IMR-90 (cell line): ENCODE data around the gene PPM1H. TPM values are rescaled to one million over a fixed set of nuclear protein-coding genes. Genes with fewer than 3 reads are reported as not detected.

ENCODE experiments used
- ATAC-seq: fragments of 200-7000 bp; cut with Tn5 transposase; 2 replicates; pipeline ENCODE4 v1.9.1; 2020; ENCODE audit warnings: low read depth, mild to moderate bottlenecking, moderate library complexity
- BruUV-seq: library from RNA; stranded (reverse); fragments of 400-500 nt; replicated peaks from 2 replicates; lab custom pipeline; 2021; lab: Mats Ljungman, UMichigan
- CTCF ChIA-PET: fragments of 300-600 bp; formaldehyde crosslinking; extraction: SDS; loops from one replicate; lab custom pipeline; 2021; ENCODE audit warnings: antibody characterized with exemption; lab: Yijun Ruan, JAX
- POLR2A ChIA-PET: fragments of 300-600 bp; sonication (Branson Sonifier 250); formaldehyde crosslinking; loops from one replicate; lab custom pipeline; 2022; ENCODE audit warnings: antibody characterized with exemption; ENCODE audit not compliant: unreplicated experiment; lab: Charles Lee
- DNase-seq: peaks from one replicate; pipeline ENCODE4 v3.0.0; 2013
- H2AFZ ChIP-seq: replicated peaks from 2 replicates; pipeline ENCODE3; 2013; ENCODE audit warnings: low read length, mild to moderate bottlenecking; ENCODE audit not compliant: poor library complexity
- H2AK5ac ChIP-seq: 2 replicates; pipeline ENCODE4 v1.6.1; 2013; ENCODE audit warnings: low read depth, low read length, inconsistent platforms
- H2AK9ac ChIP-seq: replicated peaks from 2 replicates; pipeline ENCODE3; 2013; ENCODE audit warnings: mild to moderate bottlenecking, low read depth, low read length, moderate library complexity; ENCODE audit not compliant: poor library complexity
- H2BK120ac ChIP-seq: 2 replicates; pipeline ENCODE4 v1.6.1; 2013; ENCODE audit warnings: low read depth, low read length, inconsistent platforms
- H2BK15ac ChIP-seq: 3 replicates; pipeline ENCODE4 v1.6.1; 2013; ENCODE audit warnings: low read depth, low read length, inconsistent platforms
- H2BK20ac ChIP-seq: 2 replicates; pipeline ENCODE4 v1.6.1; 2013; ENCODE audit warnings: low read depth, mild to moderate bottlenecking, inconsistent platforms, low read length, moderate library complexity
- H2BK5ac ChIP-seq: 2 replicates; pipeline ENCODE4 v1.6.1; 2013; ENCODE audit warnings: mild to moderate bottlenecking, low read depth, low read length, inconsistent platforms; ENCODE audit not compliant: poor library complexity, severe bottlenecking
- H3K14ac ChIP-seq: replicated peaks from 2 replicates; pipeline ENCODE4 v1.6.1; 2013; ENCODE audit warnings: low read depth, low read length, inconsistent platforms
- H3K18ac ChIP-seq: 2 replicates; pipeline ENCODE4 v1.6.1; 2013; ENCODE audit warnings: low read depth, low read length, control low read depth
- H3K23ac ChIP-seq: 2 replicates; pipeline ENCODE4 v1.6.1; 2013; ENCODE audit warnings: low read depth, low read length, inconsistent platforms
- H3K27ac ChIP-seq: 2 replicates; pipeline ENCODE4 v1.5.1; 2013; ENCODE audit warnings: mild to moderate bottlenecking, control low read depth, low read length; ENCODE audit not compliant: insufficient read depth
- H3K27me3 ChIP-seq: 2 replicates; pipeline ENCODE4 v1.6.1; 2013; ENCODE audit warnings: low read length; ENCODE audit not compliant: control insufficient read depth, insufficient read depth
- H3K36me3 ChIP-seq: 2 replicates; pipeline ENCODE4 v1.6.1; 2013; ENCODE audit warnings: low read length, mixed read lengths; ENCODE audit not compliant: control insufficient read depth, insufficient read depth
- H3K4ac ChIP-seq: 2 replicates; pipeline ENCODE4 v1.6.1; 2013; ENCODE audit warnings: low read depth, low read length, inconsistent platforms
- H3K4me1 ChIP-seq: 2 replicates; pipeline ENCODE4 v1.6.1; 2013; ENCODE audit warnings: low read length, mixed read lengths; ENCODE audit not compliant: control insufficient read depth, insufficient read depth
- H3K4me2 ChIP-seq: 2 replicates; pipeline ENCODE4 v1.6.1; 2013; ENCODE audit warnings: low read depth, mild to moderate bottlenecking, control low read depth, low read length, moderate library complexity
- H3K4me3 ChIP-seq: 2 replicates; pipeline ENCODE4 v1.5.1; 2013; ENCODE audit warnings: low read depth, mild to moderate bottlenecking, control low read depth, low read length, moderate library complexity; ENCODE audit not compliant: insufficient read depth
- H3K56ac ChIP-seq: 2 replicates; pipeline ENCODE4 v1.6.1; 2013; ENCODE audit warnings: low read length, inconsistent platforms; ENCODE audit not compliant: insufficient read depth; ENCODE audit errors: extremely low read depth
- H3K79me1 ChIP-seq, 2 experiments: 2 replicates each; pipeline ENCODE4 v1.6.1; 2013; ENCODE audit warnings: low read length in 2 of 2, inconsistent platforms in 1 of 2, low read depth in 1 of 2
- H3K9ac ChIP-seq: 2 replicates; pipeline ENCODE4 v1.6.1; 2013; ENCODE audit warnings: low read depth, low read length, control low read depth
- H3K9me1 ChIP-seq: 2 replicates; pipeline ENCODE4 v1.6.1; 2013; ENCODE audit warnings: low read length, inconsistent platforms; ENCODE audit not compliant: insufficient read depth
- H3K9me3 ChIP-seq: 2 replicates; pipeline ENCODE4 v1.6.1; 2013; ENCODE audit warnings: low read length; ENCODE audit not compliant: control insufficient read depth, insufficient read depth
- H4K20me1 ChIP-seq: 2 replicates; pipeline ENCODE4 v1.6.1; 2013; ENCODE audit warnings: low read length, inconsistent platforms; ENCODE audit not compliant: insufficient read depth
- H4K5ac ChIP-seq: 2 replicates; pipeline ENCODE4 v1.6.1; 2013; ENCODE audit warnings: mild to moderate bottlenecking, low read depth, low read length, control low read depth
- H4K8ac ChIP-seq, 2 experiments: 2 replicates each; pipeline ENCODE4 v1.6.1; 2013; ENCODE audit warnings: low read depth in 2 of 2, low read length in 2 of 2, control low read depth in 1 of 2, inconsistent platforms in 1 of 2
- H4K91ac ChIP-seq: 2 replicates; pipeline ENCODE4 v1.6.1; 2013; ENCODE audit warnings: low read depth, low read length, inconsistent platforms; ENCODE audit not compliant: insufficient read depth
- BHLHE40 ChIP-seq: fragments of 150-350 bp; IDR thresholded peaks from 2 replicates; pipeline ENCODE4 v1.6.1; 2016; ENCODE audit warnings: mild to moderate bottlenecking, low read depth, low read length
- CEBPB ChIP-seq: IDR thresholded peaks from 2 replicates; pipeline ENCODE4 v1.6.1; 2012; ENCODE audit warnings: low read depth, low read length, improper control_type of control experiment
- CHD1 ChIP-seq: IDR thresholded peaks from 2 replicates; pipeline ENCODE4 v1.6.1; 2012; ENCODE audit warnings: low read depth, low read length, improper control_type of control experiment
- ELK1 ChIP-seq: fragments of 150-350 bp; IDR thresholded peaks from 2 replicates; pipeline ENCODE4 v1.6.1; 2016; ENCODE audit warnings: low read depth, mild to moderate bottlenecking, low read length, moderate library complexity, borderline replicate concordance
- FOS ChIP-seq: fragments of 150-350 bp; IDR thresholded peaks from 2 replicates; pipeline ENCODE4 v1.6.1; 2016; ENCODE audit warnings: low read depth, low read length
- MAFK ChIP-seq: IDR thresholded peaks from 2 replicates; pipeline ENCODE4 v1.6.1; 2012; ENCODE audit warnings: low read depth, low read length, improper control_type of control experiment
- MAZ ChIP-seq: IDR thresholded peaks from 2 replicates; pipeline ENCODE4 v1.6.1; 2012; ENCODE audit warnings: low read depth, mild to moderate bottlenecking, low read length, improper control_type of control experiment, moderate library complexity, borderline replicate concordance
- MXI1 ChIP-seq: IDR thresholded peaks from 2 replicates; pipeline ENCODE4 v1.6.1; 2012; ENCODE audit warnings: low read depth, mild to moderate bottlenecking, low read length, moderate library complexity, borderline replicate concordance
- NFE2L2 ChIP-seq: fragments of 150-350 bp; IDR thresholded peaks from 2 replicates; pipeline ENCODE4 v1.6.1; 2016; ENCODE audit warnings: low read depth, mild to moderate bottlenecking, low read length
- POLR2A ChIP-seq: IDR thresholded peaks from 2 replicates; pipeline ENCODE4 v1.6.1; 2012; ENCODE audit warnings: mild to moderate bottlenecking, low read depth, low read length
- RAD21 ChIP-seq: IDR thresholded peaks from 2 replicates; pipeline ENCODE4 v1.6.1; 2012; ENCODE audit warnings: low read length, improper control_type of control experiment
- RCOR1 ChIP-seq: IDR thresholded peaks from 2 replicates; pipeline ENCODE4 v1.6.1; 2012; ENCODE audit warnings: mild to moderate bottlenecking, low read length, improper control_type of control experiment; ENCODE audit not compliant: insufficient replicate concordance
- RFX5 ChIP-seq: IDR thresholded peaks from 2 replicates; pipeline ENCODE4 v1.8.0; 2012; ENCODE audit warnings: low read depth, mild to moderate bottlenecking, low read length, moderate library complexity
- SMC3 ChIP-seq: fragments of 150-350 bp; IDR thresholded peaks from 2 replicates; pipeline ENCODE4 v1.6.1; 2016; ENCODE audit warnings: low read depth, mild to moderate bottlenecking, antibody characterized with exemption, low read length, moderate library complexity
- WGBS, 2 experiments: methylation state at CpG; one replicate each; pipeline versions ENCODE4 v1.1.5 to v1.1.7; 2013; ENCODE audit warnings: missing lambda C conversion rate in 2 of 2; ENCODE audit not compliant: insufficient read length in 1 of 2; ENCODE audit errors: extremely low coverage in 2 of 2; 5-methylcytosine and 5-hydroxymethylcytosine counted together
- dilution Hi-C: fragments of 300-500 bp; cut with HindIII; formaldehyde crosslinking; loops from one replicate; pipeline ENCODE4 v1.14.3; 2018; ENCODE audit warnings: low sequenced_read_pairs; ENCODE audit not compliant: unreplicated experiment
- in situ Hi-C: fragments of 300-500 bp; cut with MboI; formaldehyde crosslinking; loops from 3 replicates; pipeline ENCODE4 v1.14.3; 2019; ENCODE audit warnings: low sequenced_read_pairs, inconsistent platforms, mixed read lengths
- intact Hi-C: fragments of 100-400 bp; cut with micrococcal nuclease; formaldehyde crosslinking; loops from 2 replicates; pipeline ENCODE4 v1.10.0; 2022
- polyA plus RNA-seq, 3 experiments: library from polyadenylated mRNA; depleted of rRNA; stranded (reverse); fragments of >200 nt; gene quantifications; 2 replicates each; pipeline ENCODE4 v1.2.3, GENCODE V29; 2012; ENCODE audit warnings: low replicate concordance in 1 of 3
- total RNA-seq: library from RNA; depleted of rRNA; stranded (reverse); fragments of >200 nt; gene quantifications from 2 replicates; pipeline ENCODE4 v1.2.3, GENCODE V29; 2012
- TF ChIP-seq, protein P1 (sequence below): fragments of 150-350 bp; IDR thresholded peaks from 2 replicates; pipeline ENCODE4 v1.6.1; 2017; ENCODE audit warnings: mild to moderate bottlenecking, antibody characterized with exemption, low read length, low read depth
- TF ChIP-seq, protein P2 (sequence below): conservative IDR thresholded peaks from 2 replicates; pipeline ENCODE4 v1.5.1; 2012; ENCODE audit warnings: mild to moderate bottlenecking, low read depth, low read length, improper control_type of control experiment

Gene PPM1H
- total and polyA plus RNA-seq, 2 of the 4 experiments (the other 2 are of a cell fraction) = 0.14 to 0.18 TPM

DNA sequence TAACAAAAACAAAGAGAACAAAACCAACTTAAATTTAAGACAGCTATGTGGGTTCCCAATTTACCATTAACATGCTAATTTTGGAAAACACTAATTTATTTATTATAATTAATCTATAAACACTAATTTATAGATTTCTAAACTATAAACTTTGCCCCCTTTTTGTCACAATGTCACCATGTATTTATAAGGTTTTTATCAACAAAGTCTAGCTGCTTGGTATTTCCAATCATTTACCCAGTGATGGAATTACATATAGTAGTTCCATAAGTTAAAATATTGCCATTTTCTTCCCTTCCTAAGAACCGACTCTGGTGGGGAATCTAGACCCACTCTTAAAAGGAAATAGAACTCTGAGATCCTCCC lies 140.7 kb downstream of the PPM1H start:
- Histone ChIP-seq H2AK5ac (no peak overlapping the region), H3K23ac (no peak overlapping the region), H4K91ac (no peak overlapping the region), H2AK9ac (no peak overlapping the region), H3K9me3 (no peaks in the 10 kb centered on the region), H2BK20ac (0 out of 2 replicates have a peak overlapping the region, but pooled peaks have one; percentile 37), H3K9me1 (no peaks in the 10 kb centered on the region), H3K4ac (peak overlapping the region; percentile 68; the same call in 1 of the 2 replicates), H4K5ac (no peak overlapping the region), H4K8ac (peak overlapping the region in 1 of 2 experiments; percentile 75; a peak in 2 of 4 replicates), H3K18ac (no peak overlapping the region), H2BK15ac (no peak overlapping the region; the same call in 2 of the 3 replicates), H3K4me1 (no peaks in the 10 kb centered on the region), H3K4me2 (no peak overlapping the region), H4K20me1 (no peaks in the 10 kb centered on the region), H3K56ac (no peak overlapping the region), H3K79me1 (no peaks in the 10 kb centered on the region), H2BK5ac (no peak overlapping the region), H2AFZ (peak overlapping the region; percentile 84), H3K27me3 (no peaks in the 10 kb centered on the region), H3K4me3 (no peak overlapping the region), H3K27ac (no peak overlapping the region), H3K9ac (no peak overlapping the region), H2BK120ac (no peak overlapping the region), H3K36me3 (no peaks in the 10 kb centered on the region), H3K14ac (no peak overlapping the region)
- in situ Hi-C loops (loop anchor here (5.0 to 10.0 kb wide), 2 partner anchors 212 to 529 kb away; partner anchors contain the start of gene USP15), intact Hi-C loops (loop anchor here (1.0 to 10.0 kb wide), 4 partner anchors 191 to 529 kb away; partner anchors contain the start of gene USP15), dilution Hi-C loops (loop anchor here (25.0 kb wide), 1 partner anchor 207 kb away; no protein-coding TSS in a partner anchor)
- TF ChIP-seq, protein P1, sequence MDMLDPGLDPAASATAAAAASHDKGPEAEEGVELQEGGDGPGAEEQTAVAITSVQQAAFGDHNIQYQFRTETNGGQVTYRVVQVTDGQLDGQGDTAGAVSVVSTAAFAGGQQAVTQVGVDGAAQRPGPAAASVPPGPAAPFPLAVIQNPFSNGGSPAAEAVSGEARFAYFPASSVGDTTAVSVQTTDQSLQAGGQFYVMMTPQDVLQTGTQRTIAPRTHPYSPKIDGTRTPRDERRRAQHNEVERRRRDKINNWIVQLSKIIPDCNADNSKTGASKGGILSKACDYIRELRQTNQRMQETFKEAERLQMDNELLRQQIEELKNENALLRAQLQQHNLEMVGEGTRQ = no peak
- TF ChIP-seq, protein P2, sequence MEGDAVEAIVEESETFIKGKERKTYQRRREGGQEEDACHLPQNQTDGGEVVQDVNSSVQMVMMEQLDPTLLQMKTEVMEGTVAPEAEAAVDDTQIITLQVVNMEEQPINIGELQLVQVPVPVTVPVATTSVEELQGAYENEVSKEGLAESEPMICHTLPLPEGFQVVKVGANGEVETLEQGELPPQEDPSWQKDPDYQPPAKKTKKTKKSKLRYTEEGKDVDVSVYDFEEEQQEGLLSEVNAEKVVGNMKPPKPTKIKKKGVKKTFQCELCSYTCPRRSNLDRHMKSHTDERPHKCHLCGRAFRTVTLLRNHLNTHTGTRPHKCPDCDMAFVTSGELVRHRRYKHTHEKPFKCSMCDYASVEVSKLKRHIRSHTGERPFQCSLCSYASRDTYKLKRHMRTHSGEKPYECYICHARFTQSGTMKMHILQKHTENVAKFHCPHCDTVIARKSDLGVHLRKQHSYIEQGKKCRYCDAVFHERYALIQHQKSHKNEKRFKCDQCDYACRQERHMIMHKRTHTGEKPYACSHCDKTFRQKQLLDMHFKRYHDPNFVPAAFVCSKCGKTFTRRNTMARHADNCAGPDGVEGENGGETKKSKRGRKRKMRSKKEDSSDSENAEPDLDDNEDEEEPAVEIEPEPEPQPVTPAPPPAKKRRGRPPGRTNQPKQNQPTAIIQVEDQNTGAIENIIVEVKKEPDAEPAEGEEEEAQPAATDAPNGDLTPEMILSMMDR = no peak
- no peak for TF ChIP-seq RCOR1
- TF ChIP-seq NFE2L2 = no peak
- no peak for TF ChIP-seq MAZ
- no peak for TF ChIP-seq CEBPB
- no peak for TF ChIP-seq SMC3
- no peak for TF ChIP-seq FOS
- TF ChIP-seq ELK1 = no peak
- TF ChIP-seq BHLHE40 = no peak
- no peak for TF ChIP-seq RAD21
- no peak for TF ChIP-seq MXI1
- TF ChIP-seq MAFK = no peak
- TF ChIP-seq POLR2A = no peak
- no peak for TF ChIP-seq CHD1
- no peak for TF ChIP-seq RFX5
- BruUV-seq = no TSS peak
- POLR2A ChIA-PET = interaction anchor here (1.0 to 1.5 kb wide), 2 partner anchors 191 to 207 kb away, joined by 3 to 5 read pairs; no protein-coding TSS in a partner anchor
- no CpG with 5 or more reads among the region's 1 CpG for WGBS, 2 experiments
- CTCF ChIA-PET = interaction anchor here (0.6 to 4.4 kb wide), 13 partner anchors 10 to 534 kb away, joined by 3 to 32 read pairs (median 4); partner anchors contain the start of gene USP15
- ATAC-seq = no peak
- no peak for DNase-seq
